ENCODE results near the gene RIBC2. TPM values are rescaled to one million over a fixed set of nuclear protein-coding genes. Genes with fewer than 3 reads are reported as not detected.
"Not testable (repeated sequence)": the region's sequence is repeated elsewhere in the genome, so short reads cannot be mapped to it uniquely, and the experiment has no call there.

Gene RIBC2, protein sequence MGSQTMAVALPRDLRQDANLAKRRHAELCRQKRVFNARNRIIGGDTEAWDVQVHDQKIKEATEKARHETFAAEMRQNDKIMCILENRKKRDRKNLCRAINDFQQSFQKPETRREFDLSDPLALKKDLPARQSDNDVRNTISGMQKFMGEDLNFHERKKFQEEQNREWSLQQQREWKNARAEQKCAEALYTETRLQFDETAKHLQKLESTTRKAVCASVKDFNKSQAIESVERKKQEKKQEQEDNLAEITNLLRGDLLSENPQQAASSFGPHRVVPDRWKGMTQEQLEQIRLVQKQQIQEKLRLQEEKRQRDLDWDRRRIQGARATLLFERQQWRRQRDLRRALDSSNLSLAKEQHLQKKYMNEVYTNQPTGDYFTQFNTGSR
- 1 to 10 TPM; 7.7 to 9.4 TPM for total RNA-seq

- intact Hi-C loops (cut with micrococcal nuclease), result no loop called here
- POLR2A ChIA-PET, result interaction anchor here (0.9 to 1.0 kb wide), 2 partner anchors 102 to 165 kb away, joined by 3 to 4 read pairs; no protein-coding TSS in a partner anchor
- DNase-seq, result peak; percentile 92
These were observed at the start of gene RIBC2, which contains the start of gene SMC1B for GRCh38 chr22:45413368-45414211. TSS of gene RIBC2 (plus strand) at chr22:45413693. CDS start at chr22:45413887, 194 bp downstream. TSS of gene SMC1B (minus strand) at chr22:45413599. CDS start at chr22:45413567, 32 bp downstream.

DNA sequence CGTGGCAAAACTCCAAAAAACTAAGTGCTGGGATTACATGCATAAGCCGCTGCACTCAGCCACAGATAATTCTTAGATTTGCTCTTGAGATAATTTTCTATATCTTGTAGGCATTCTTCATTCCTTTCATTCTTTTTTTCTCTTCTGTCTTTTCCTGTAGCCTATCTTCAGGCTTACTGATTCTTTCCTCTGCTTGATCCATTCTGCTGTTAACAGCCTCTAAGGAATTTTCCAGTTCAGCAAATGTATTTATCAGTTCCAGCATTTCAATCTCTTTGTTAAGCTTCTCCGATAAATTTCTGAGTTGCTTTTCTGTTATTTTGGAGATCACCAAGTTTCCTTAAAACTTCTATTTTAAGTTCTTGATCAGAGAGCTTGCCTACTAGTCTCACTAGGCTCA lies 46.8 kb upstream of the RIBC2 start:
- H3K9me3 Mint-ChIP-seq, result peaks cover 11% of the 10 kb centered on the region
- peaks cover 6% of the 10 kb centered on the region for H3K36me3 Mint-ChIP-seq
- intact Hi-C loops (cut with micrococcal nuclease), result no loop called here
- no peak for DNase-seq
- no peaks in the 10 kb centered on the region for H3K4me1 Mint-ChIP-seq (ENCODE audit: low read depth)
- no peak overlapping the region for H3K27ac Mint-ChIP-seq
- POLR2A ChIA-PET, result no interaction called here
- peaks cover 9% of the 10 kb centered on the region for H3K27me3 Mint-ChIP-seq
- CTCF ChIA-PET, result interaction anchor here (0.8 kb wide), 1 partner anchor 1001 kb away, joined by 4 read pairs; no protein-coding TSS in a partner anchor
- no peak overlapping the region for H3K4me3 Mint-ChIP-seq

More at GRCh38 chr22:45413368-45414211, at the start of gene RIBC2, which contains the start of gene SMC1B:
- Mint-ChIP-seq H3K27ac (peak within 1 kb of the TSS; percentile 16), H3K4me1 (ENCODE audit: low read depth) (peaks cover 10% of the 10 kb centered on the region), H3K4me3 (peak within 1 kb of the TSS; percentile 76), H3K27me3 (peaks cover 3% of the 10 kb centered on the region), H3K9me3 (peaks cover 1% of the 10 kb centered on the region), H3K36me3 (peaks cover 2% of the 10 kb centered on the region)
- CTCF ChIA-PET, result interaction anchor here (0.7 kb wide), 1 partner anchor 23 kb away, joined by 3 read pairs; no protein-coding TSS in a partner anchor

DNA sequence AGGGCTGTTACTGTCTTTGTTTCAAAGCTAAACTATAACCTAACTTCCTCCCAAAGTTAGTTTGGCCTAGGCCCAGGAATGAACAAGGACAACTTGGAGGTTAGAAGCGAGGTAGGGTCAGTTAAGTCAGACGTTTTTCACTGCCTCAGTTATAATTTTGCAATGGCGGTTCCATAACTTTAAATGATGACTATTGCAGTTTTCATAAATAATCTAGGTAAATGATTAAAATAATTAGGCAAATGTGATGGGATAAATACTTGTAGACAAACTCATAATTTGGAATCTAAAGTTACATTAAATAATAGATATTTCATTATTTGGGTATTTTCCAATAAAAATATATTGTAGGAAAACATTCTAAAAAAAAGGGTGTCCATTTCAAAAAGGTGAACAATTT lies 39.9 kb upstream of the RIBC2 start:
- POLR2A ChIA-PET, DNase-seq, H3K9me3 Mint-ChIP-seq: not testable (repeated sequence)

GRCh38 chr22:45376009-45376408 lies 37.5 kb upstream of the RIBC2 start:
- H3K4me3 Mint-ChIP-seq, result no peak overlapping the region
- no peaks in the 10 kb centered on the region for H3K4me1 Mint-ChIP-seq (ENCODE audit: low read depth)
- CTCF ChIA-PET, result no interaction called here
- DNase-seq, result no peak
- H3K9me3 Mint-ChIP-seq, result no peaks in the 10 kb centered on the region
- H3K27me3 Mint-ChIP-seq, result no peaks in the 10 kb centered on the region
- H3K27ac Mint-ChIP-seq, result no peak overlapping the region
- POLR2A ChIA-PET, result interaction anchor here (0.5 kb wide), 1 partner anchor 278 kb away, joined by 4 read pairs; no protein-coding TSS in a partner anchor
- H3K36me3 Mint-ChIP-seq, result no peaks in the 10 kb centered on the region
- intact Hi-C loops (cut with micrococcal nuclease), result no loop called here

More for the DNA sequence above, 39.9 kb upstream of the RIBC2 start:
- intact Hi-C loops (cut with micrococcal nuclease); H3K36me3 Mint-ChIP-seq; H3K4me3 Mint-ChIP-seq; CTCF ChIA-PET; H3K27ac Mint-ChIP-seq; H3K27me3 Mint-ChIP-seq; H3K4me1 Mint-ChIP-seq (ENCODE audit: low read depth): not testable (repeated sequence)

DNA sequence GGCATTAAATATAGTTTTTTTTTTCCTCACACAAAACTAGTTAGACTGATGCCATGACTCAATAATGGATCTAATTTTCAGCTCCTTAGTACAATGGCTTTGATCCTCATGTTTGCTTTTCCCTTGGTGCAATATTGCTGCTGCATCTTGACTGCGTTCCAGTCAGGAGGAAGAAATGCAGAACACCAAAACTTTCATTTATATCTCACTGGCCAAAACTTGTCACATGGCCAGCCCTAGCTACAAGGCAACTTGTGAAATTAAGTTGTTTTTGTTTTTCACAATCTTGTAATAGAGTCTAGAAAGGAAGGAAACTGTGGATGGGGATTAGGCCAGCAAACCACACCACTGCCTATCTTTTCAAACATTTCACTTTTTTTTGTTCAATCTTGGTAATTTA lies 36.8 kb upstream of the RIBC2 start:
- CTCF ChIA-PET, result no interaction called here
- POLR2A ChIA-PET, result no interaction called here
- intact Hi-C loops (cut with micrococcal nuclease), result no loop called here
- no peak for DNase-seq
- H3K4me1 Mint-ChIP-seq (ENCODE audit: low read depth), result no peaks in the 10 kb centered on the region
- no peaks in the 10 kb centered on the region for H3K36me3 Mint-ChIP-seq
- no peaks in the 10 kb centered on the region for H3K9me3 Mint-ChIP-seq
- H3K27me3 Mint-ChIP-seq, result no peaks in the 10 kb centered on the region
- H3K4me3 Mint-ChIP-seq, result no peak overlapping the region
- H3K27ac Mint-ChIP-seq, result no peak overlapping the region

DNA sequence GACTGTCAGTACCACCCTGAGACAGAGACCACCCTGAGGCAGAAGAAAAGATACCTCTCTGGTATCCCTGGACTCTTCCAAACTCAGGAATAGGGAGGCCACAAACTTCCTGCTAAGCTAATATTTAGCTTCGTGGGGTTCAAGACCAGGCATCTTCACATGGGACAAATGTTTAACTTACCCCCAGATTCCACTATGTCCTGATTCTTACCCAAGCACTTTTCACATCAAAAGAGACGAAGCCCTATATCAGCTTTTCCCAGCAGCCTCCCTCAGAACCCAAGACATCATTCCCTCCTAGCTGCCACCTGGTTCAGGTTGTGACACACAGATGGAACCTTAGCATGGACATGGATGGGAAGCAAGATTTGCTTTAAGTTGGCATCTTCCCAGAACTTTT lies 32.1 kb upstream of the RIBC2 start:
- ChIA-PET POLR2A (no interaction called here), CTCF (interaction anchor here (0.6 to 0.7 kb wide), 3 partner anchors 24 to 112 kb away, joined by 3 read pairs; no protein-coding TSS in a partner anchor)
- no peak overlapping the region for H3K27ac Mint-ChIP-seq
- H3K27me3 Mint-ChIP-seq, result no peaks in the 10 kb centered on the region
- no peaks in the 10 kb centered on the region for H3K36me3 Mint-ChIP-seq
- intact Hi-C loops (cut with micrococcal nuclease), result no loop called here
- H3K4me3 Mint-ChIP-seq, result no peak overlapping the region
- DNase-seq, result no peak
- no peaks in the 10 kb centered on the region for H3K4me1 Mint-ChIP-seq (ENCODE audit: low read depth)
- no peaks in the 10 kb centered on the region for H3K9me3 Mint-ChIP-seq

DNA sequence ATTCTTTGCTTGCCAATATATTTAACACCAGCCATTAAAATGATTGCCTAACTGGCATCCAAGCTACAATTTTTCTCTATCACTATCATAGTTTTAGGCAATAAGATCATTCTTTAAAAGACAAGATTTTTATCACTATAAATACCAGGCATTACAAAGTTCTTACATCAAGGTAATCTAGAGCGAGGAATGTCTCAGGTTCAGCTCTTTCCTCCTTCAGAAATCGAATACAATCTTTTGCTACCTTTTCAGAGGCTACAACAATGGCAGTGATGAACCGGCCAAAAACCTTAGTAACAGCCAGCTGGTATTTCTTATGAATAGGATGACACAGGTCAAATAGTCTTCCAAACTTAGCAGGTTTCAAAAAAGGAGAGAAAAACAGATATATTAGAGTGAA lies 23.9 kb upstream of the RIBC2 start:
- CTCF ChIA-PET, result no interaction called here

GRCh38 chr22:45397806-45398205 lies 15.7 kb upstream of the RIBC2 start:
- Mint-ChIP-seq H3K4me1 (ENCODE audit: low read depth) (no peaks in the 10 kb centered on the region), H3K27ac (no peak overlapping the region), H3K4me3 (no peak overlapping the region), H3K9me3 (peaks cover 4% of the 10 kb centered on the region), H3K27me3 (peaks cover 2% of the 10 kb centered on the region), H3K36me3 (no peaks in the 10 kb centered on the region)
- POLR2A ChIA-PET, result no interaction called here
- CTCF ChIA-PET, result interaction anchor here (0.8 to 1.2 kb wide), 3 partner anchors 13 to 131 kb away, joined by 3 read pairs; no protein-coding TSS in a partner anchor
- intact Hi-C loops (cut with micrococcal nuclease), result loop anchor here (5.0 kb wide), 1 partner anchor 131 kb away; no protein-coding TSS in a partner anchor
- DNase-seq, result no peak

More for the DNA sequence above, 23.9 kb upstream of the RIBC2 start:
- Mint-ChIP-seq H3K4me1 (ENCODE audit: low read depth) (no peaks in the 10 kb centered on the region), H3K36me3 (no peaks in the 10 kb centered on the region), H3K27ac (no peak overlapping the region), H3K27me3 (peaks cover 6% of the 10 kb centered on the region), H3K9me3 (no peaks in the 10 kb centered on the region), H3K4me3 (no peak overlapping the region)
- POLR2A ChIA-PET, result no interaction called here
- no peak for DNase-seq
- intact Hi-C loops (cut with micrococcal nuclease), result no loop called here

DNA sequence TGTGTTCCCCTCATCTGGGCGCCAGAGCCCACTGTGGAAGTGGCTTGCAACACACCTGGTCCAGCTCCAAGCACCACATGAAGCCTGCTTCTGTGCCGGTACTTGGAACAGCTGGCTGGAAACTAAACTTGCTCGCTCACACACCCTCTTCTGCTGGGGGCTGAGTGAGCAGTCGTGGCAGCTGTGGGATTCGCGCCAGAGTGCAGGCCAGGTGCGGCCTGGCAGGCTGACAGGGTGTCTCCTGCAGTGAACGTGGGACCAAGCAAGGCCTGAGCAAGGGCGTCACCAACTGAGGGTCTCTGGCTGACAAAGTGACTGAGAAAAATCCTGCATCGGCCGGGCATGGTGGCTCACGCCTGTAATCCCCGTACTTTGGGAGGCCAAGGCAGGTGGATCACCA lies 15.3 kb upstream of the RIBC2 start:
- ChIA-PET CTCF (interaction anchor here (0.8 to 1.2 kb wide), 3 partner anchors 12 to 131 kb away, joined by 3 read pairs; no protein-coding TSS in a partner anchor), POLR2A (no interaction called here)
- Mint-ChIP-seq H3K27ac (no peak overlapping the region), H3K4me1 (ENCODE audit: low read depth) (no peaks in the 10 kb centered on the region), H3K9me3 (peaks cover 4% of the 10 kb centered on the region), H3K4me3 (no peak overlapping the region), H3K27me3 (peaks cover 2% of the 10 kb centered on the region), H3K36me3 (no peaks in the 10 kb centered on the region)
- DNase-seq, result no peak
- intact Hi-C loops (cut with micrococcal nuclease), result loop anchor here (5.0 kb wide), 1 partner anchor 131 kb away; no protein-coding TSS in a partner anchor

DNA sequence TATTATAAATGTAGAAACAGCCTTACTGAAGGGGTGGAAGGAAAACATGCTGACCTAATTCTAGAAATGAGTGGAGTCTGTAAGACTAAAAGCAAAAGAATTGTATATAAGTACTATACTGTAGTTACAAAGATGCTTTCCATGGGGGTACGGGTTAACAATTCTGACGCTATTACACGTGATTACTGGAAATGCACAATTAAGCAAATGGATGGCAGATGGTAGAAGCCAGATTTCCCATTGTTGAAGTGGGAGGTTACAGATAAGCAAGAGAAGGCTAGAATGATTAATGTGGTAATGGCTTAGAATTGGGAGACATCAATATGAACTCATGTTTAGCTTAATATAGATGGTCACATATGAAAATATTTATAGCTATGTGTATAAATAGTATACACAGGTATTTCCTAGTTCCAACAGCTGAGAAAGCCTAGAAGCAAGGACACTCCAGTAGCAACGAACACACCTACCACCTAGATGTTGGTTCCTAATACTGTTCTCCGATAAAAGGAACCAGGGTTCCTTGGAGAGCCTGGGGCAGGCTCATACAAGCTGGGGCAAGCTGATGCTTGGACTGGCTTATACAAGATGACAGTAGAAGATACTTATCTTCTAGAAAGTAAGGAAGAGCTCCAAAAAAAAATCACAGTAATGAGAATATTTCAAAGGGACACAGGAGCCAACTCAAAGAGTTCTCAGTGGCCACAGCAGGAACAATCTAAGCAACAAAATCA lies 13.6 kb upstream of the RIBC2 start:
- CTCF ChIA-PET, result no interaction called here
- POLR2A ChIA-PET, result no interaction called here
- no peak overlapping the region for H3K27ac Mint-ChIP-seq

DNA sequence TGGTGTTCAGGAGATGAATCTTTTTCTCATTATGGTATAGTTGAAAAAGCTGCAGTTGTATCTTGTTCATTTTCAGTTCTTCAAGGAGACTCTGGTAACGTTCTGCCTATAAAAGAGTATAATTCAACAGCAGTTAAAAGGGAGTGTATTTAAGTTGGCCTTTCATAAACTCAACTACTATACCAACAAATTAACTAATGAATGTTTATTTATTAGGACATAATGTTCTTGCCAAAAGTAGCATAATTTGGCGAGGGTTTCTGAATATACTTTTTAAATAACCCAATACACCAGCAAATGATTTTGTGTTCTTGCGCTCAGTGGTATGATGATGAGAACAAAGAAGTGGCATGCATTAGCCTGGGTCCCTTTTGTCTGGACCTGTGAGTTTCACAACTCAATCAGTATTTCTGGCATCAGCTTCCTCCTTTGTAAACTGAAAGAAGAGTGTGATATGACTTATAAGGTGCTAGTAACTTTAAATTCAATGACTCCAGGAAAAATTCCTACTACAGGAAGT lies 11.0 kb upstream of the RIBC2 start:
- no peak overlapping the region for H3K27ac Mint-ChIP-seq

More for the DNA sequence above, 13.6 kb upstream of the RIBC2 start:
- Mint-ChIP-seq H3K9me3 (peaks cover 4% of the 10 kb centered on the region), H3K4me3 (no peak overlapping the region), H3K36me3 (no peaks in the 10 kb centered on the region), H3K27me3 (peaks cover 2% of the 10 kb centered on the region), H3K4me1 (ENCODE audit: low read depth) (no peaks in the 10 kb centered on the region)
- intact Hi-C loops (cut with micrococcal nuclease), result loop anchor here (5.0 kb wide), 1 partner anchor 133 kb away; no protein-coding TSS in a partner anchor
- no peak for DNase-seq

More for the DNA sequence above, 11.0 kb upstream of the RIBC2 start:
- Mint-ChIP-seq H3K36me3 (no peaks in the 10 kb centered on the region), H3K4me1 (ENCODE audit: low read depth) (no peaks in the 10 kb centered on the region), H3K9me3 (peaks cover 5% of the 10 kb centered on the region), H3K4me3 (no peak overlapping the region), H3K27me3 (peaks cover 2% of the 10 kb centered on the region)
- intact Hi-C loops (cut with micrococcal nuclease), result no loop called here
- DNase-seq, result no peak
- ChIA-PET POLR2A (no interaction called here), CTCF (no interaction called here)
